Ectodermal cell (in vitro differentiated cells): Measurements from ENCODE around the gene RGL3.

Source experiments
- H3K27ac ChIP-seq: 2 replicates; pipeline ENCODE4 v1.7.0; 2013; ENCODE audit warnings: mild to moderate bottlenecking, low read depth, low read length; ENCODE audit not compliant: insufficient read depth, poor library complexity, severe bottlenecking
- H3K27me3 ChIP-seq: 2 replicates; pipeline ENCODE4 v1.7.0; 2013; ENCODE audit warnings: mild to moderate bottlenecking, low read length; ENCODE audit not compliant: insufficient read depth, control insufficient read depth, poor library complexity, severe bottlenecking
- H3K36me3 ChIP-seq: one replicate; pipeline ENCODE4 v1.7.0; 2013; ENCODE audit warnings: low read length; ENCODE audit not compliant: control insufficient read depth, insufficient read depth
- H3K4me1 ChIP-seq: one replicate; pipeline ENCODE4 v1.7.0; 2013; ENCODE audit warnings: low read length; ENCODE audit not compliant: control insufficient read depth, insufficient read depth
- H3K4me3 ChIP-seq: 2 replicates; pipeline ENCODE4 v1.7.0; 2013; ENCODE audit warnings: low read depth, low read length, control low read depth; ENCODE audit not compliant: insufficient read depth
- H3K9me3 ChIP-seq: 2 replicates; pipeline ENCODE4 v1.7.0; 2013; ENCODE audit warnings: mild to moderate bottlenecking, low read length, moderate library complexity; ENCODE audit not compliant: control insufficient read depth
- WGBS, 2 experiments: methylation state at CpG; one replicate each; pipeline ENCODE4 v1.1.7; 2013; ENCODE audit warnings: missing lambda C conversion rate in 2 of 2; 5-methylcytosine and 5-hydroxymethylcytosine counted together

The RGL3 gene

GRCh38 chr19:11374433-11375142 is 44.5 kb downstream of the RGL3 start, which contains the start of gene SWSAP1:
SWSAP1 (plus strand) TSS chr19:11374666; CDS start chr19:11374681, 15 bp downstream.
- Histone ChIP-seq H3K27me3 (no peaks in the 10 kb centered on the region), H3K4me3 (peak within 1 kb of the TSS; percentile 76)
- WGBS, 2 experiments = 0% methylated on average over 44 of the region's 44 CpGs

GRCh38 chr19:11373885-11374432 is 45.2 kb downstream of the RGL3 start:
- H3K4me3 ChIP-seq = peak overlapping the region; percentile 76
- H3K36me3 ChIP-seq = no peaks in the 10 kb centered on the region
- H3K9me3 ChIP-seq = no peaks in the 10 kb centered on the region
- H3K27ac ChIP-seq = peak overlapping the region; percentile 79
- peaks cover 18% of the 10 kb centered on the region for H3K4me1 ChIP-seq
- H3K27me3 ChIP-seq = no peaks in the 10 kb centered on the region
- 76 to 78% methylated on average over 11 of the region's 11 CpGs for WGBS, 2 experiments

More at GRCh38 chr19:11374433-11375142, 44.5 kb downstream of the RGL3 start, which contains the start of gene SWSAP1:
- H3K36me3 ChIP-seq = no peaks in the 10 kb centered on the region
- H3K4me1 ChIP-seq = peaks cover 18% of the 10 kb centered on the region
- H3K27ac ChIP-seq = peak within 1 kb of the TSS; percentile 79
- no peaks in the 10 kb centered on the region for H3K9me3 ChIP-seq

GRCh38 chr19:11373166-11373884 is 45.8 kb downstream of the RGL3 start:
- Histone ChIP-seq H3K9me3 (no peaks in the 10 kb centered on the region), H3K27ac (peak overlapping the region; percentile 79), H3K4me1 (peaks cover 18% of the 10 kb centered on the region), H3K4me3 (peak overlapping the region; percentile 76), H3K27me3 (no peaks in the 10 kb centered on the region), H3K36me3 (no peaks in the 10 kb centered on the region)
- 52 to 57% methylated on average over 10 of the region's 10 CpGs for WGBS, 2 experiments

DNA sequence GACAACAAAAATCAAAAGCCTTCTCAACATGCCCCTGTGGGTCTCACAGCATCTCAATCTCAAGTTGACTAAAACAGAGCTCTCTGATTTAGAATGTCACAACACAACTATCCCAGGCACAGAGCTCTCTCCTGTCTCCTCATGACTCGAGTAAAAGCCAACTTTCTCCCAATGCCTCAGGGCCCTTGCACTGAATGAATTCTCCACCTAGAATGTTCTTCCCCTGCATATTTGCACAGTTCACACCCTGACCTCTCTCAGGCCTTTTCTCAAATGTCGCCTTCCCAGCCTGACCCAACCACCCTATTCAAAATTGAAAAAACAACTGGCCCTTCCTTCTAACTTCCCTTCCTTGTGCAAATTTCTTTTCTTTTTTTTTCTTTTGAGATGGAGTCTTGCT is 48.4 kb downstream of the RGL3 start:
- Histone ChIP-seq H3K27me3 (no peaks in the 10 kb centered on the region), H3K4me3 (no peak overlapping the region), H3K27ac (no peak overlapping the region), H3K4me1 (peaks cover 17% of the 10 kb centered on the region), H3K9me3 (no peaks in the 10 kb centered on the region), H3K36me3 (no peaks in the 10 kb centered on the region)
- 91 to 92% methylated on average over 2 of the region's 2 CpGs for WGBS, 2 experiments

GRCh38 chr19:11367528-11367927 is 51.6 kb downstream of the RGL3 start:
- H3K36me3 ChIP-seq = no peaks in the 10 kb centered on the region
- no peaks in the 10 kb centered on the region for H3K27me3 ChIP-seq
- H3K4me3 ChIP-seq = no peak overlapping the region
- H3K9me3 ChIP-seq = no peaks in the 10 kb centered on the region
- 97 to 98% methylated on average over 2 of the region's 2 CpGs for WGBS, 2 experiments
- H3K27ac ChIP-seq = no peak overlapping the region
- no peaks in the 10 kb centered on the region for H3K4me1 ChIP-seq

DNA sequence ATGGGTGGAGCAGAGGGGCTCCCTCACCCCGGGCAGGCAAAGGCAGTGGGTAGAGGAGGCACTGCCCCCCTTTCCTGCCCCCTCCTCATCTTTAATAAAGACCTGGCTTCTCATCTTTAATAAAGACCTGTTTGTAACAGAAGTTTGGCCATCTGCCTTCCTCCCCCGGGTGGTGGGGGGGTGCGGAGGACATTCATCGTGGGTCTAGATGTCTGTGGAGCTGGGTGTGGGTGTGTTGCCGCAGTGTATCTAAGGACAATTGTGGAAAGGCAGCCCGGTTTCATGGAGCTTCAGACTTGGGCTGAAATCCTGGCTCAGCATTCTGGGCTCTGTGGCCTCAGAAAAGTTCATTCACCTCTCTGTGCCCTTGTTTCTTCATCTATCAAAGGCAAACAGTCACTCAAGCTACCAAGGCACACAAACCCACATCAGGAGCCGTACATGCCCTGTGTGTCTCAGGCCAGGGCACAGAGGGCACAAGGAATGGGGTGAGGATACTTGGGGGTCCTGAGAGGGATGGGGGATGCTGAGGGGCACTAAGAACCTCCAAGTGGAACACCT is 53.5 kb downstream of the RGL3 start:
- Histone ChIP-seq H3K36me3 (no peaks in the 10 kb centered on the region), H3K4me3 (no peak overlapping the region), H3K4me1 (peaks cover 6% of the 10 kb centered on the region), H3K9me3 (no peaks in the 10 kb centered on the region), H3K27ac (no peak overlapping the region), H3K27me3 (peaks cover 8% of the 10 kb centered on the region)
- 92 to 95% methylated on average over 7 of the region's 7 CpGs for WGBS, 2 experiments

DNA sequence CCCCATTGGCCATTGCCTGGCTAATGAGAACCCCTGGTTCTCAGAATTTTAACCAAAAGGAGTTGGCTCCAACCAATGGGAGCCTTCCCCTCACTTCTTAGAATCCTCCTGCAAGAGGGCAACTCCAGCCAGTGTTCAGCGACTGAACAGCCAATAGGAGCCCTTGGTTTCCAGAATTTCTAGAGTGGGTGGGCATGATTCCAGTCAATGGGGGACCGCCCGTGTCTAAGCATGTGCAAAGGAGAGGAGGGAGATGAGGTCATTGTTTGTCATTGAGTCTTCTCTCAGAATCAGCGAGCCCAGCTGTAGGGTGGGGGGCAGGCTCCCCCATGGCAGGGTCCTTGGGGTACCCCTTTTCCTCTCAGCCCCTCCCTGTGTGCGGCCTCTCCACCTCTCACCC is 54.2 kb downstream of the RGL3 start:
- peaks cover 11% of the 10 kb centered on the region for H3K27me3 ChIP-seq
- H3K36me3 ChIP-seq = no peaks in the 10 kb centered on the region
- no peak overlapping the region for H3K27ac ChIP-seq
- peaks cover 6% of the 10 kb centered on the region for H3K4me1 ChIP-seq
- H3K9me3 ChIP-seq = no peaks in the 10 kb centered on the region
- no peak overlapping the region for H3K4me3 ChIP-seq
- 89 to 92% methylated on average over 5 of the region's 5 CpGs for WGBS, 2 experiments

- no peaks in the 10 kb centered on the region for H3K36me3 ChIP-seq
- H3K27me3 ChIP-seq = peaks cover 11% of the 10 kb centered on the region
- WGBS, 2 experiments = 92 to 94% methylated on average over 28 of the region's 28 CpGs
- peaks cover 6% of the 10 kb centered on the region for H3K4me1 ChIP-seq
- H3K9me3 ChIP-seq = no peaks in the 10 kb centered on the region
- no peak overlapping the region for H3K4me3 ChIP-seq
- H3K27ac ChIP-seq = no peak overlapping the region
Observed at GRCh38 chr19:11364296-11364904, 54.7 kb downstream of the RGL3 start.

DNA sequence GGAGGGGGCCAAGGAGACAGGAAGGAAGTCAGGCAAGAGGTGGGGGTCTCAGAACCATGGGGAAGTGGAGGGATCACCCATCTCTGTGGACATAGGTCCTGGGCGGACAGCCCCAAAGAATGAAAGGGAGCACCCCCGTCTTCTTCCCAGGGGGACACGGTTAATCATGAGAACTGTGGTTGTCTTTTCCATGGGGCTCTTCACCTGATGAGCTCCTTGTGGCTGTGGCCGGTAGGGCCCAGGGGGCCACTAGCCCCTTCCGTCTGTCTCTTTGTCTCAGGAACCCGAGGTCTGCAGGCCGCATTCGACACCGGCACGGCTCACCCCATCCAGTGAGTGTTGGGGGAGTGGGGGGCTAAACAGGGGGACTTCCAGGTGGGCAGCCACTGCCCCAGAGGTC is 55.2 kb downstream of the RGL3 start:
- no peak overlapping the region for H3K4me3 ChIP-seq
- no peaks in the 10 kb centered on the region for H3K9me3 ChIP-seq
- WGBS, 2 experiments = 92 to 94% methylated on average over 10 of the region's 10 CpGs
- peaks cover 6% of the 10 kb centered on the region for H3K4me1 ChIP-seq
- no peaks in the 10 kb centered on the region for H3K36me3 ChIP-seq
- peaks cover 11% of the 10 kb centered on the region for H3K27me3 ChIP-seq
- no peak overlapping the region for H3K27ac ChIP-seq
